HepG2 (cell line): Measurements from ENCODE around the gene PLAA. TPM values are rescaled to one million over a fixed set of nuclear protein-coding genes. Genes with fewer than 3 reads are reported as not detected.

Experiments
- AGO1 ChIP-seq: fragments of 200-400 bp; formaldehyde crosslinking; IDR thresholded peaks from 2 replicates; pipeline ENCODE4 v1.6.1; 2017; ENCODE audit warnings: mild to moderate bottlenecking, low read depth, low read length, moderate library complexity; ENCODE audit not compliant: poor library complexity, severe bottlenecking
- ATF7-NPFF ChIP-seq: sonication (generic); formaldehyde crosslinking; IDR thresholded peaks from 2 replicates; pipeline ENCODE4 v1.8.1; 2023; ENCODE audit warnings: mild to moderate bottlenecking, low read depth, missing genetic modification reagents, moderate library complexity
- CHD4 ChIP-seq: fragments of 200-600 bp; sonication (generic); IDR thresholded peaks from 2 replicates; pipeline ENCODE4 v1.7.0; 2017; ENCODE audit warnings: mild to moderate bottlenecking, low read length, borderline replicate concordance
- DDIT3 ChIP-seq: sonication (generic); formaldehyde crosslinking; IDR thresholded peaks from 2 replicates; pipeline ENCODE4 v1.4.0; 2020; ENCODE audit warnings: mild to moderate bottlenecking, missing genetic modification reagents
- DZIP1 ChIP-seq: sonication (generic); formaldehyde crosslinking; IDR thresholded peaks from 2 replicates; pipeline ENCODE4 v1.5.0; 2020; ENCODE audit warnings: mild to moderate bottlenecking, missing genetic modification reagents
- HES4 ChIP-seq: sonication (generic); formaldehyde crosslinking; IDR thresholded peaks from 2 replicates; pipeline ENCODE4 v1.9.0; 2021; ENCODE audit warnings: mild to moderate bottlenecking, missing genetic modification reagents, borderline replicate concordance
- HNF4G ChIP-seq, 2 experiments: sonication (generic) in 1 of 2; formaldehyde crosslinking in 1 of 2; IDR thresholded peaks; 2 replicates each; pipeline versions ENCODE4 v1.4.0 to v1.6.1; 2011 to 2020; ENCODE audit warnings: borderline replicate concordance in 2 of 2, low read depth in 2 of 2, mild to moderate bottlenecking in 2 of 2, low read length in 1 of 2, missing genetic modification reagents in 1 of 2, moderate library complexity in 1 of 2
- NFYC ChIP-seq: IDR thresholded peaks from 2 replicates; pipeline ENCODE4 v1.6.1; 2016; ENCODE audit warnings: missing genetic modification reagents, missing compliant biosample characterization
- SKI ChIP-seq: fragments of 450-650 bp; IDR thresholded peaks from one replicate; pipeline ENCODE4 v1.6.1; 2018; ENCODE audit warnings: mild to moderate bottlenecking; ENCODE audit not compliant: partially characterized antibody
- SNRNP70 ChIP-seq: fragments of 200-400 bp; formaldehyde crosslinking; IDR thresholded peaks from 2 replicates; pipeline ENCODE4 v1.6.1; 2017; ENCODE audit warnings: mild to moderate bottlenecking, low read depth, low read length, moderate library complexity
- ZBTB46 ChIP-seq: sonication (generic); formaldehyde crosslinking; IDR thresholded peaks from 2 replicates; pipeline ENCODE4 v1.4.0; 2020; ENCODE audit warnings: mild to moderate bottlenecking, missing genetic modification reagents, borderline replicate concordance
- ZFYVE20 ChIP-seq: sonication (generic); formaldehyde crosslinking; IDR thresholded peaks from 2 replicates; pipeline ENCODE4 v1.8.0; 2023; ENCODE audit warnings: low read depth, mild to moderate bottlenecking, moderate library complexity, missing genetic modification reagents, borderline replicate concordance
- ZNF251 ChIP-seq: sonication (generic); formaldehyde crosslinking; IDR thresholded peaks from 2 replicates; pipeline ENCODE4 v1.9.0; 2021; ENCODE audit warnings: mild to moderate bottlenecking, missing genetic modification reagents
- ZNF83 ChIP-seq: sonication (generic); formaldehyde crosslinking; IDR thresholded peaks from 2 replicates; pipeline ENCODE4 v1.4.0; 2020; ENCODE audit warnings: missing genetic modification reagents, mild to moderate bottlenecking, borderline replicate concordance
- polyA plus RNA-seq, 8 experiments: library from polyadenylated mRNA; depleted of rRNA in 3 of 8; stranded (reverse) in 7 of 8; unstranded in 1 of 8; fragments of >200 nt; fragmentation: Illumina TruSeq in 4 of 8; extraction: Trizol in 4 of 8; gene quantifications; 2 replicates each; pipeline versions ENCODE4 v1.2.1 to v1.2.3, GENCODE V29; 2011 to 2016; ENCODE audit warnings: low read depth in 4 of 8, missing spikeins in 1 of 8, mixed read lengths in 1 of 8; ENCODE audit not compliant: insufficient read depth in 1 of 8
- total RNA-seq, 5 experiments: library from RNA; depleted of rRNA; stranded (reverse); fragments of >200 nt; fragmentation: Illumina TruSeq; extraction: Trizol; gene quantifications; 2 replicates each; pipeline ENCODE4 v1.2.3, GENCODE V29; 2016; ENCODE audit warnings: low read depth in 1 of 5
- TF ChIP-seq, protein P1 (sequence below): sonication (generic); formaldehyde crosslinking; IDR thresholded peaks from 2 replicates; pipeline ENCODE4 v1.4.0; 2020; ENCODE audit warnings: missing genetic modification reagents

Gene PLAA
- total and polyA plus RNA-seq, 2 of the 13 experiments (the other 11 are each of a cell fraction or from before 2014, with no cell fraction given): 5.8 to 22.9 TPM

DNA sequence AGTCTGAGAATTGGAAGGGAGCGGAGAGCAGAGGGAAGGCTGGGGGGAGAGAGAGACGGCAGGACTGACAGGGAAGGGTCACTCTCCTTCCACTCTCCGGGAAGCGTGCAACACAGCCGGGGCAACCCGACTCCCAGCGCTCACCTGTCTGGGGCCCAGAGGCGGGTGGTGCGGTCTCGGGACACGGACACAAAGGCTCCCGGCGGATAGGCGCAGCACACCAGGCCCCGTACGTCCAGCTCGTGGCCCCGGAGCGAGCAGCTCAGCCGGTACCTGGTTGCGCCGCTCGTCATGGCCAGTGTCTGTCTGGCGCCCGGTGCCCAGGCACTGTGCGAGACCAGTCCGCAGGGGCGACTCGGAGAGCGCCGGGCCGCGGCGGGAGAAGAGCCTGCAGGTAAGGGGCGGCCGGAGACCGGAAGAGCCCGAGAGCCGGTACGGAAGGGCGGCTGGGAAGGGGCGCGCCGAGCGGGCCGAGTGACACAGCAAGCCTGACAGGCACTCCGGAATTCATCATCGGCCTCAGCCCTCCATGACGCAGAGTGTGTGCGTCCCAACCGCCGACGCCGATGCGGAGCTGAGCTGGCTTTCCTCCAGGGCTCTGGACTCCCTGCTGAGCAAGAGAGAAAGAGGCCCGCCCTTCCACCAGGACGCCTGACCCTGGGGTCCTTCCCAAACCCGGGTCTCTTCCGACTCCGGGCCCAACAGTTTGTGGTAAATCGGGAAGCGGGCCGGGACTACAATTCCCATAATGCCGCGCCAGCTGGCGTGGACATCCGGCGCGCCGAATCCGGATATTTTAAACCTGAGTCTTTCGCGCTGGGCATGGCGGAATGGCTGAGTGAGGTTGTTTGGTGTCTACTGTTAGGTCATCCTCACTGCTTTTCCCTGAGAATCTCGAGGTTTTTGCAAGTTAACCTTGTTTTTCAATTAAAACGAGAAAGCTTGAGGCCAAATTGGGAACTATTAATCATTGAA is at the start of gene PLAA (continued):
- TF ChIP-seq, protein P1, sequence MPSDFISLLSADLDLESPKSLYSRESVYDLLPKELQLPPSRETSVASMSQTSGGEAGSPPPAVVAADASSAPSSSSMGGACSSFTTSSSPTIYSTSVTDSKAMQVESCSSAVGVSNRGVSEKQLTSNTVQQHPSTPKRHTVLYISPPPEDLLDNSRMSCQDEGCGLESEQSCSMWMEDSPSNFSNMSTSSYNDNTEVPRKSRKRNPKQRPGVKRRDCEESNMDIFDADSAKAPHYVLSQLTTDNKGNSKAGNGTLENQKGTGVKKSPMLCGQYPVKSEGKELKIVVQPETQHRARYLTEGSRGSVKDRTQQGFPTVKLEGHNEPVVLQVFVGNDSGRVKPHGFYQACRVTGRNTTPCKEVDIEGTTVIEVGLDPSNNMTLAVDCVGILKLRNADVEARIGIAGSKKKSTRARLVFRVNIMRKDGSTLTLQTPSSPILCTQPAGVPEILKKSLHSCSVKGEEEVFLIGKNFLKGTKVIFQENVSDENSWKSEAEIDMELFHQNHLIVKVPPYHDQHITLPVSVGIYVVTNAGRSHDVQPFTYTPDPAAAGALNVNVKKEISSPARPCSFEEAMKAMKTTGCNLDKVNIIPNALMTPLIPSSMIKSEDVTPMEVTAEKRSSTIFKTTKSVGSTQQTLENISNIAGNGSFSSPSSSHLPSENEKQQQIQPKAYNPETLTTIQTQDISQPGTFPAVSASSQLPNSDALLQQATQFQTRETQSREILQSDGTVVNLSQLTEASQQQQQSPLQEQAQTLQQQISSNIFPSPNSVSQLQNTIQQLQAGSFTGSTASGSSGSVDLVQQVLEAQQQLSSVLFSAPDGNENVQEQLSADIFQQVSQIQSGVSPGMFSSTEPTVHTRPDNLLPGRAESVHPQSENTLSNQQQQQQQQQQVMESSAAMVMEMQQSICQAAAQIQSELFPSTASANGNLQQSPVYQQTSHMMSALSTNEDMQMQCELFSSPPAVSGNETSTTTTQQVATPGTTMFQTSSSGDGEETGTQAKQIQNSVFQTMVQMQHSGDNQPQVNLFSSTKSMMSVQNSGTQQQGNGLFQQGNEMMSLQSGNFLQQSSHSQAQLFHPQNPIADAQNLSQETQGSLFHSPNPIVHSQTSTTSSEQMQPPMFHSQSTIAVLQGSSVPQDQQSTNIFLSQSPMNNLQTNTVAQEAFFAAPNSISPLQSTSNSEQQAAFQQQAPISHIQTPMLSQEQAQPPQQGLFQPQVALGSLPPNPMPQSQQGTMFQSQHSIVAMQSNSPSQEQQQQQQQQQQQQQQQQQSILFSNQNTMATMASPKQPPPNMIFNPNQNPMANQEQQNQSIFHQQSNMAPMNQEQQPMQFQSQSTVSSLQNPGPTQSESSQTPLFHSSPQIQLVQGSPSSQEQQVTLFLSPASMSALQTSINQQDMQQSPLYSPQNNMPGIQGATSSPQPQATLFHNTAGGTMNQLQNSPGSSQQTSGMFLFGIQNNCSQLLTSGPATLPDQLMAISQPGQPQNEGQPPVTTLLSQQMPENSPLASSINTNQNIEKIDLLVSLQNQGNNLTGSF (CRISPR knock-in tag): no peak
- TF ChIP-seq HES4 (CRISPR knock-in tag) (peak; percentile 66; the same call in 1 of the 2 replicates), ZNF251 (peak; percentile 27; the same call in 1 of the 2 replicates), CHD4 (no peak), DDIT3 (no peak), ZBTB46 (0 out of 2 replicates have a peak, but pooled peaks have one; percentile 71), SKI (peak; percentile 51), DZIP1 (no peak), AGO1 (peak; percentile 18), SNRNP70 (no peak), ZFYVE20 (CRISPR knock-in tag) (no peak), HNF4G (IDR thresholded peaks at IDR 0.05; ENCODE audit: borderline replicate concordance, low read depth, low read length) (no peak), HNF4G (CRISPR knock-in tag; IDR thresholded peaks at IDR 0.05; ENCODE audit: borderline replicate concordance, low read depth) (no peak), ATF7-NPFF (peak; percentile 78; the same call in 1 of the 2 replicates), NFYC (CRISPR knock-in tag) (0 out of 2 replicates have a peak, but pooled peaks have one; percentile 14), ZNF83 (no peak; the same call in 1 of the 2 replicates)
